Activated CD8-positive, alpha-beta memory T cell treated with anti-CD3 and anti-CD28 coated beads for 36 hours (primary cell): ENCODE measurements around the gene CBX7. TPM values are rescaled to one million over a fixed set of nuclear protein-coding genes. Genes with fewer than 3 reads are reported as not detected.
"Not testable (repeated sequence)": the region's sequence is repeated elsewhere in the genome, so short reads cannot be mapped to it uniquely, and the experiment has no call there.

Experiments
- CTCF ChIA-PET: fragments of 350-600 bp; sonication (Branson Sonifier 250); formaldehyde crosslinking; loops from one replicate; lab custom pipeline; 2021; ENCODE audit warnings: antibody characterized with exemption; lab: Charles Lee
- POLR2A ChIA-PET: fragments of 350-600 bp; sonication (Branson Sonifier 250); formaldehyde crosslinking; loops from one replicate; lab custom pipeline; 2021; ENCODE audit warnings: antibody characterized with exemption; lab: Charles Lee
- total RNA-seq, 2 experiments: library from RNA; stranded (reverse); gene quantifications; one replicate each; pipeline ENCODE4 v1.2.3, GENCODE V29; 2021

CBX7 gene
- total RNA-seq, 2 experiments from 2014 or later, result 16.7 to 16.8 TPM

GRCh38 chr22:39176143-39176713 lies 23.7 kb upstream of the CBX7 start:
- CTCF ChIA-PET, result interaction anchor here (1.6 kb wide), 1 partner anchor 131 kb away, joined by 5 read pairs; no protein-coding TSS in a partner anchor
- POLR2A ChIA-PET, result no interaction called here

- CTCF ChIA-PET, result interaction anchor here (0.7 to 1.6 kb wide), 4 partner anchors 60 to 140 kb away, joined by 3 to 5 read pairs (median 4); no protein-coding TSS in a partner anchor
- POLR2A ChIA-PET, result no interaction called here
These were observed 23.1 kb upstream of the CBX7 start for GRCh38 chr22:39175353-39176142.

GRCh38 chr22:39174498-39175352 lies 22.2 kb upstream of the CBX7 start:
- ChIA-PET POLR2A (interaction anchor here (1.7 to 1.9 kb wide), 2 partner anchors 137 to 144 kb away, joined by 4 to 8 read pairs; no protein-coding TSS in a partner anchor), CTCF (interaction anchor here (0.7 to 1.6 kb wide), 5 partner anchors 18 to 141 kb away, joined by 3 to 5 read pairs (median 3); no protein-coding TSS in a partner anchor)

DNA sequence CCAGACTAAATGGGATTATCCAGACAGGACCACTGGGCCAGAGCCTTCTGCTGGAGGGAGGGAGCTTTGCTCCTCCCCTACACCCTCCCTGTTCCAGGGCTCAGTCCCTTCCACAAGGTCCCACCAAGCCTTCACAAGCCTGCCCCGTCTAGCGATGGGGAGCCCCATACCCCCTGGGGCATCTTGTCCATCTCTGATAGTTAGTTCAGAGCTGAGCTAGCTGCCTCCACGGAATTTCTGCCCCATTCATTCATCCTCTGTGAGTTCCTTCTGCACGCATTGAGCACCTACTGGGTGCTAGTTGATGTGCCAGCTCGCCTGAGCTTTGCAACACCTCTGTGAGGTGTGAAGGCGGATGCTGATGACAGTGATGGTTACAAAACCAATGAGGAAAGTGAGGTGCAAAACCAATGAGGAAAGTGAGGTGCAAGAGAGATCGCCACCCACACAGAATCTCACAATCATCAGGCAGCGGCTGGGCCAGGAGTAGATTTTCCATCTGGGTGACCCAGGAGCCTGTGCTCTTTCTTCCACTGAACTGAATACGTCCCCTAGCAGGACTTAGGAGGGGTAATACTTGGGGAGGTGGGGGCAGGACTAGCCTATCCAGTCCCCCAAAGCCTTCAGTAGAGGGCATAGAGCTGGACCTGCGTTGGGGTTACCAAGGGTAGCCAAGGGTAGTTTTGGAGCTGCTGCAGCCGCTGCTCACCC lies 21.5 kb upstream of the CBX7 start:
- POLR2A ChIA-PET, result interaction anchor here (0.5 to 1.9 kb wide), 5 partner anchors 22 to 1490 kb away, joined by 3 to 8 read pairs (median 4); no protein-coding TSS in a partner anchor
- CTCF ChIA-PET, result interaction anchor here (0.7 to 5.5 kb wide), 6 partner anchors 19 to 143 kb away, joined by 3 to 53 read pairs (median 3); no protein-coding TSS in a partner anchor

DNA sequence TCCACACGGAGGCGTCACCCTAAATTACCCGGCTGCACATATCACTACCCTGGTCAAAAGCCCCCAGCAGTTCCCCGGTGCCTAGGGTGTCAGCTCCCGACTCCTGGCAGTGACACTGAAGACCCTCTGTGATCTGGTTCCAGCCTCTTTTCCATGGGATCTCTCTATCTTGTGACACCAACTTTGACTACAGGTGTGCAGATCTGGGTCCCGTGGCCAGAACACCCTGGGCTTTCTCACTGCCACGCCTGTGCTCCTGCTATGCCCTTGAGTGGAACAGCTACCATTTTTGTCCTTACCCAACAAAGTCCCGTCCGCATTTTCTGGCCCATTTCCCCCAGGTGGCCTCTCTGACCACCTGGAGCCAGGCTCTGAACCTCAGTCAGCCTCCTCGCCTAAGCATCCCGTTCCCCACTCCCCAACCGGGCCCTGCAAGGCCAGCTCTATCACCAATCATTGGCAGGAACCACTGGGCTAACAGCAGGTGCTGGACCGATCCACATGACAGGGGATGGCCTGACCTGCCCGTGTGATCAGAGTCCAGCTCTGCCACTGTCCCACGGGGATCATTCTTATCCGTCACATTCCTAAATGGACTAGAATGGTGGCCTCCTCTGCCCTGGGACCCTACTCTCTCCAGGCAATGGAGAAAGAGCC lies 20.7 kb upstream of the CBX7 start:
- ChIA-PET CTCF (interaction anchor here (0.7 to 5.5 kb wide), 3 partner anchors 84 to 144 kb away, joined by 3 to 53 read pairs (median 3); no protein-coding TSS in a partner anchor), POLR2A (interaction anchor here (0.5 to 1.9 kb wide), 5 partner anchors 22 to 214 kb away, joined by 3 to 8 read pairs (median 4); no protein-coding TSS in a partner anchor)

DNA sequence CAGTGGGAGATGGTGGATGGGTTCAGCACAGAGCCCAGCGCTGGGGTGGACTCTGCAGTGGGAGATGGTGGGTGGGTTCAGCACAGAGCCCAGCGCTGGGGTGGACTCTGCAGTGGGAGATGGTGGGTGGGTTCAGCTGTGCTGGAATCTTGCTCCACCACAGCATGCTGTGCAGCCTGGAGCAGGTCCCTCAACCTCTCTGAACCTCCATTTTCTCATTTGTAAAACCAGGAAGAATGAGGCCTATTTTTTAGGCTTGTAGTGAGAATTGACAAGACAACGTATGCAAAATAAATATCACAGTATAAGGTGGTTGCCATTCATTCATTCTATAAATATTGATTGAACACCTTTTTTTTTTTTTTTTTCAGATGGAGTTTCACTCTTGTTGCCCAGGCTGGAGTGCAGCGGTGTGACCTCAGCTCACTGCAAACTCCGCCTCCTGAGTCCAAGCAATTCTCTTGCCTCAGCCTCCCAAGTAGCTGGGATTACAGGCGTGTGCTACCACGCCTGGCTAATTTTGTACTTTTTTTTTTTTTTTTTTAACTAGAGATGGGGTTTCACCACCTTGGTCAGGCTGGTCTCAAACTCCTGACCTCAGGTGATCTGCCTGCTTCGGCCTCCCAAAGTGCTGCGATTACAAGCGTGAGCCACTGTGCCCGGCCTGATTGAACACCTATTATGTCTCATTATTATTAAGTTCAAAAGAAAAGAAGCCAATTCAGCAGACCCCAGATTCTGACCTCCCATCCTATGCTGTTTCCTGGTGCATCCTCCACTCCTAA lies 20.0 kb upstream of the CBX7 start:
- ChIA-PET POLR2A (interaction anchor here (0.5 to 1.9 kb wide), 3 partner anchors 139 to 214 kb away, joined by 3 to 8 read pairs (median 4); no protein-coding TSS in a partner anchor), CTCF (interaction anchor here (1.2 to 5.5 kb wide), 4 partner anchors 65 to 145 kb away, joined by 3 to 53 read pairs (median 26); partner anchors contain the start of gene RPL3)

DNA sequence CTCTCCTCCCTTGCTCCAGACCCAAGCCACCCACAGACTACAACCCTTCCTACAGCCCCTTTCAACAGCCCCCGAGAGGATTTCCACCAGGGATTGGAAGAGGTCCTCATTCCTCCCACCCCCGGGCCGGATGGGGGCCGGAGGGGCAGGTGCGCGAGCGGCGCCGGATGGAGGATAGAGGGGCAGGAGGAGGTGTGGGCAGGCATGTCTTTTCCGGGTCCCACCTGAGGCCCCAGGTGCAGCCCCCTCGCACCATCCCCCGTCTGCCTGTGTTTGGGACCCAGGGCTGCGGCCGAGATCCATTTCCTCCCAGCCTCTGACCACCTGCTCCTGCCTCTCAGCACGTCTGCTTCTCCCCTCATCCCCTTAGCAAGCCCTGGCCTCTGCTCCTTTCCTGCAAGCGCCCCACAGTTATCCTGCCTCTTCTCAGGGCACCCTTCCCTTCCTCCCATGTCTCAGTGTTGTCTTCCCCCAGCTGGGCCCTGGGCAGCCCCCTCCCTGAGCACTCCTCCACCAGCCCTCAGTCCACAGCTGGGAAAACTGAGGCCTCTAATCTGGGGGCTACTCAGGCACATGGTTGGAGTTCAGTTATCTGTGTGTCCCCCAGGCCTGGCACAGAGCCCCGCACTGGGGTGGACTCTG lies 19.3 kb upstream of the CBX7 start:
- POLR2A ChIA-PET, result interaction anchor here (0.6 to 2.1 kb wide), 3 partner anchors 19 to 144 kb away, joined by 3 to 12 read pairs (median 4); partner anchors contain the start of gene CBX7
- CTCF ChIA-PET, result interaction anchor here (0.6 to 5.5 kb wide), 27 partner anchors 9 to 357 kb away, joined by 3 to 53 read pairs (median 4); partner anchors contain the start of genes APOBEC3D, CBX7, RPL3 and TAB1

- ChIA-PET CTCF (interaction anchor here (0.6 to 5.5 kb wide), 29 partner anchors 9 to 358 kb away, joined by 3 to 53 read pairs (median 4); partner anchors contain the start of genes APOBEC3D, CBX7, PDGFB and RPL3), POLR2A (interaction anchor here (0.6 to 2.1 kb wide), 3 partner anchors 18 to 145 kb away, joined by 3 to 12 read pairs (median 4); partner anchors contain the start of gene CBX7)
These were observed 18.5 kb upstream of the CBX7 start for GRCh38 chr22:39170825-39171622.

- CTCF ChIA-PET, result interaction anchor here (0.9 to 5.5 kb wide), 10 partner anchors 8 to 230 kb away, joined by 3 to 53 read pairs (median 6); partner anchors contain the start of genes PDGFB, RPL3 and TAB1
- POLR2A ChIA-PET, result interaction anchor here (2.1 kb wide), 1 partner anchor 141 kb away, joined by 12 read pairs; no protein-coding TSS in a partner anchor
These were observed 17.5 kb upstream of the CBX7 start for GRCh38 chr22:39169797-39170466.

- POLR2A ChIA-PET, result interaction anchor here (0.7 kb wide), 1 partner anchor 314 kb away, joined by 7 read pairs; no protein-coding TSS in a partner anchor
- CTCF ChIA-PET, result interaction anchor here (0.7 to 1.2 kb wide), 3 partner anchors 140 to 153 kb away, joined by 3 to 9 read pairs (median 5); partner anchors contain the start of gene RPL3
These were observed 14.1 kb upstream of the CBX7 start for GRCh38 chr22:39166547-39166946.

DNA sequence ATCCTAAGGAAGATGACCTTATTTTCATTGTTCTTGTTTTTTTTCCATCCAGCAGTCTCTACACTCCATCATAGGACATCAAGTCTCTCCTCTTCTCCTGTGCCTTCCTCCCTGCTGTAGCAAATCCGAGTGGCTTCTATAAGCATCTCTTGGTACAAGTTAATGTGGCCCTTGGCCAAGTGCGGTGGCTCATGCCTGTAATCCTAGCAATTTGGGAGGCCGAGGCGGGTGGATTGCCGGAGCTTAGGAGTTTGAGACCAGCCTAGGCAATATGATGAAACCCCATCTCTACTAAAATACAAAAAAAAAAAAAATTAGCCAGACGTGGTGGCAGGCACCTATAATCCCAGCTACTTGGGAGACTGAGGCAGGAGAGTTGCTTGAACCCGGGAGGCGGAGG lies 3.6 kb upstream of the CBX7 start:
- CTCF ChIA-PET, result interaction anchor here (0.7 kb wide), 1 partner anchor 397 kb away, joined by 3 read pairs; no protein-coding TSS in a partner anchor
- POLR2A ChIA-PET, result not testable (repeated sequence)

GRCh38 chr22:39155421-39155820 lies 2.9 kb upstream of the CBX7 start:
- ChIA-PET POLR2A (no interaction called here), CTCF (no interaction called here)

GRCh38 chr22:39153220-39153717 lies 789 bp upstream of the CBX7 start:
- ChIA-PET POLR2A (interaction anchor here (0.5 to 1.8 kb wide), 5 partner anchors 18 to 165 kb away, joined by 3 to 7 read pairs (median 3); no protein-coding TSS in a partner anchor), CTCF (interaction anchor here (1.4 to 1.8 kb wide), 2 partner anchors 18 to 158 kb away, joined by 4 read pairs; no protein-coding TSS in a partner anchor)
